Renal cortical epithelial cell (primary cell): ENCODE data around the gene PCP4. TPM values are rescaled to one million over a fixed set of nuclear protein-coding genes. Genes with fewer than 3 reads are reported as not detected.

Experiments
- DNase-seq: peaks from one replicate; pipeline ENCODE4 v3.0.0-alpha.2; 2011; ENCODE audit warnings: low read depth
- total RNA-seq: library from RNA; depleted of rRNA; stranded (reverse); fragments of >200 nt; gene quantifications from 2 replicates; pipeline ENCODE4 v1.2.3, GENCODE V29; 2014

PCP4 gene
- total RNA-seq, 1 donor from 2014 or later, result not detected

DNA sequence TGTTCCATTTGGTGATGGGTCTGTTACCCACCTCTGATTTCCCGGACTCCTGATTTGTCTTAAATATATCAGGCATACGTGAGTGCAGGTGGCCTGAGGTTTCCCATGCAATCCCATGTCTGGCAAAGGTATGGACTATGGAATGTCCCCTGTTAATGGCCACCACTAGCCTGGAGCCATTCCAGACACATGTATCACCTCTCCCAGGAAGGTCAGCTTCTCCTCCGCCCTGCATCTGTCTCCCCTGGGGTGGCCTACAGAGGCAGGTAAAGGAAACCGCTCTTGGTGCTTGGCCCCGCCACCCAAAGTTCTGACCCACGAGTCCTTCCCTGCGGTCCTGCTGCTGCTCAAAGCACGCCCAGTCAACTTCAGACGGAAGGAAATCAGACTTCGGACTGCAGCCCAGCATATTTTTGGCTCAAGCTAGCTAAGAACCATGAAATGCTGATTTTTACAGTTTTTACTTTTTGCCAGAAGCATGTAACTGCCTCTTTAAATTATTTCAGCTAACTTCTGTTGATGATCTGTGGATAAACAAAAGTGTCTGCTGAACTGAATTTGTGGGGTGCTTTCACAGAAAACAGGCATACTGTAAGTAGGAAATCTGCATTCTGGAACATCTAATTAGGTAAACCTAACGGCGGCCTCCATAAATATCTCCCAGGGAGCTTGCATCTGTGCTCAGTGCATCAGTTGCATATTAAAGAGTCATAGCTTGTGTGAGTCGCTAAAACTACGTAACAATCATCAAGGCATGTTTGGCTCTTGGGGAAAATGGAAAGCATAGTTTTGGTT lies 105.9 kb downstream of the PCP4 start:
- no peak for DNase-seq

DNA sequence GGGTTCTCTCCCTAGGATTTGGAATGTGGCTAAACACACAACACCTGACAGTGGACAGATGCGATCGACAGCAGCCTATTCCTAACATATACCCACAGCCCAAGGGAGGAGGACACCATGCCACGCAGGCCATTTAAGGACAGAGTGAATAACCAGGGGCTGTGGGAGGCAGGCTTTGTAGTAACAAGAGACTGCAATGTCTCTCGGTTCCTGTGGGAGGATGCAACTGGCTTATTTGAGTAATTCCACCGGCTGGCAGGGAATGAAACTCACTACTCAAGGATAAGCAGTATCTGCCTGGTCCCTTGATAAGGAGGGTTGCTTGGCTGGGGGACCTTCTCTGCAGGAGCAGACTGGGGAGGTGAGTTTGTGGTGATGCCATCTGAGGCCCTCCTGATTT lies 109.6 kb downstream of the PCP4 start:
- DNase-seq, result no peak

Other genes starting within 250 kb of the PCP4 start
- gene IGSF5, start 122.3 kb upstream of the PCP4 start, total RNA-seq, result 0.94 TPM in 1 of 2 replicates, not detected in the other